Stomach smooth muscle (tissue), 2 donors: Measurements from ENCODE around the gene SLC5A5.
A peak's percentile ranks its signal among the peaks of the same experiment; 100 is the strongest.

Source experiments
- H3K27ac ChIP-seq: one replicate; pipeline ENCODE4 v1.7.0; 2013; ENCODE audit warnings: mild to moderate bottlenecking, low read length, inconsistent platforms
- H3K27me3 ChIP-seq, 2 donors: one replicate each; pipeline ENCODE4 v1.7.0; 2013; ENCODE audit warnings: low read length in 2 of 2; ENCODE audit not compliant: insufficient read depth in 2 of 2, control insufficient read depth in 1 of 2
- H3K36me3 ChIP-seq, 2 donors: one replicate each; pipeline ENCODE4 v1.7.0; 2013; ENCODE audit warnings: low read length in 2 of 2; ENCODE audit not compliant: control insufficient read depth in 2 of 2, insufficient read depth in 2 of 2
- H3K4me1 ChIP-seq: one replicate; pipeline ENCODE4 v1.7.0; 2013; ENCODE audit warnings: low read length; ENCODE audit not compliant: control insufficient read depth, insufficient read depth
- H3K4me3 ChIP-seq, 2 donors: one replicate each; pipeline ENCODE4 v1.7.0; 2013; ENCODE audit warnings: low read length in 2 of 2
- H3K9ac ChIP-seq, 2 donors: one replicate each; pipeline ENCODE4 v1.7.0; 2013; ENCODE audit warnings: low read length in 2 of 2, mild to moderate bottlenecking in 1 of 2
- H3K9me3 ChIP-seq, 2 donors: one replicate each; pipeline ENCODE4 v1.7.0; 2013; ENCODE audit warnings: low read length in 2 of 2; ENCODE audit not compliant: control insufficient read depth in 2 of 2
- donor health status: healthy.
- donor health status: Pancreatic carcinoma.

Gene SLC5A5

DNA sequence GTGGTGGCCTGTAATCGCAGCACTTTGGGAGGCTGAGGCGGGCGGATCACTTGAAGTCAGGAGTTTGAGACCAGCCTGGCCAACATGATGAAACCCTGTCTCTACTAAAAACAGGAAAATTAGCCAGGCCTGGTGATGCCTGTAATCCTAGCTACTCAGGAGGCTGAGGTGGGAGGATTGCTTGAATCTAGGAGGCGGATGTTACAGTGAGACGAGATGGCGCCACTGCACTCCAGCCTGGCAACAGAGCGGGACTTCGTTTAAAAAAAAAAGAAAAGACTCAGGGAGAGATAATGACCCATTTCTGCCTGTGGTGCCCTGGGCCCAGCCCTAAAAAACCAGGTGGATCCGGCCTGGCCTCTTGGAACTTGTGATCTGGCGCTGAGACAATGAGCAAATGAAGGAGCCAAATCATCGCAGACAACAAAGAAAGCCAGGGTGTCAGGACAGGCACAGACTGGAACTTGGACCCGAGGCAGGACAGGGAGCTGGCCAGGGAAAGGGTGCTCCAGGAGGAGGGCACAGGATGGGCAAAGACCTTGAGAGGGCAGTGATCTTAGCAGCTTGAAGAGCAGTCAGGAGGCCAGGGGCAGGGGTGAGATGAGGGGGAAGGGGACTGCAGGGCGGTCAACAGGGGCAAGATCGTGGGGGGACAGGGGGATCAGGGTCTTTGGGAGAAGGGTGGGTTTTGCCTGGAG is 23.0 kb upstream of the SLC5A5 start:
- peak overlapping the region; percentile 31 for H3K27ac ChIP-seq

DNA sequence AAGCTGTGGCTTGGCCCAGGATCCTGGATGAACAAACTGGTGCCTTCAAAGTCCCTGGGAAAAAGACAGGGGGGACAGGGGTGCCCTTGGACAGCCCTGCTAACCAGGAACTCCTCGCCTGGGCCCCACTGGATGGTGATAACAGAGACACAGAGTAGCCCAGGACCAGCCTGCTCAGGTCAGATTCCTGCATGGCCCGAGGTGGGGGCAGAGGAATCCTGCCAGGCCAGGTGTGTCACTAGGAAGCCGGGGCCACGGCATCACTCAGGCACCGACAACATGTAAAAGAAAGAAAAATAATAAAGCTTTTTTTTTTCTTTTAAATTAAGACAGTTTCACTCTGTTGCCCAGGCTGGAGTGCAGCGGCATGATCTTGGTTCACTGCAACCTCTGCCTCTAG is 17.7 kb upstream of the SLC5A5 start:
- Histone ChIP-seq H3K27me3 (no peaks in the 10 kb centered on the region), H3K9ac (no peak overlapping the region), H3K4me1 (peaks cover 4% of the 10 kb centered on the region), H3K27ac (no peak overlapping the region), H3K4me3 (no peak overlapping the region), H3K36me3 (no peaks in the 10 kb centered on the region), H3K9me3 (no peaks in the 10 kb centered on the region)

More for the DNA sequence above, 23.0 kb upstream of the SLC5A5 start:
- H3K36me3 ChIP-seq: no peaks in the 10 kb centered on the region
- no peaks in the 10 kb centered on the region for H3K4me1 ChIP-seq
- no peak overlapping the region for H3K4me3 ChIP-seq
- no peaks in the 10 kb centered on the region for H3K9me3 ChIP-seq
- H3K9ac ChIP-seq: no peak overlapping the region
- H3K27me3 ChIP-seq: peaks cover 3 to 7% of the 10 kb centered on the region in 2 donors

DNA sequence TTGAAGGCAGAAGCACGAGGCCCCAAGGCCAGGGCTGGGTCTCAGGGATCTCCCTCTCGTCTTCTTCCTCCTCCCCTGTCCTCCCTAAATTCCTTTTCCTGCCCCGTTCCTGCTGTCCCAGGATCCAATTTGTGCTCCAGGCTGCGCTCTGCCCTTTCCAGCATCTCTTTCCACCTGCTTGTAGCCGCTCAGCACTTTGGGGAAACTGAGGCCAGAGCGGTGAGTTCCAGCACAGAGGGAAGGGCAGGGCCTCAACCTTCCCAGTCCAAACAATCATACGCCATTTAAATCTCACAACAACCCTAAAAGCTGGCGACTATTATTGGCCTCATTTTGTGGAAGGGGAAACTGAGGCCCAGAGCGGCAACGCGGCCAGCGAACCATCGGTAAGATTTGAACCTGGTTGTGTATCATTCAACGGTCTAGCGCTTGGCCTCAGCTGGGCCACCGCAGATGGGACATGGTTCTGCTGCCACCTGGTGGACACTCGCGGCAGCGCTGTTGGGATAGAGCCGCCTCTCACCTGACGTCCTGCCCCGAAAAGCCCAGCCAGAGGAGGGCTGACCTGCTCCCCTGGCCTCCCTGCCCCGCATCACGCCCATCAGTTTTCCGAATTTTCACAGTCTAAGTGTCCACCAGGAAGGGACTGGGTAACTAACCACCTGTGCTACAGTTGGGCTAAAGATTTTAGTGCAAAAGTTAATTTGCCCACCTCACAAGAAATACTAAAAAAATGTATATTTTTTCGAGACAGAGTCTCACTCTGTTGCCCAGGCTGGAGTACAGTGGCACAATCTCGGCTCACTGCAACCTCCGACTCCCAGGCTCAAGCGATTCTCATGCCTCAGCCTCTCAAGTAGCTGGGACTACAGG is 16.2 kb upstream of the SLC5A5 start:
- H3K9ac ChIP-seq: no peak overlapping the region
- no peaks in the 10 kb centered on the region for H3K9me3 ChIP-seq
- H3K27me3 ChIP-seq: no peaks in the 10 kb centered on the region
- H3K4me3 ChIP-seq: no peak overlapping the region
- no peaks in the 10 kb centered on the region for H3K36me3 ChIP-seq
- no peak overlapping the region for H3K27ac ChIP-seq
- peaks cover 8% of the 10 kb centered on the region for H3K4me1 ChIP-seq

DNA sequence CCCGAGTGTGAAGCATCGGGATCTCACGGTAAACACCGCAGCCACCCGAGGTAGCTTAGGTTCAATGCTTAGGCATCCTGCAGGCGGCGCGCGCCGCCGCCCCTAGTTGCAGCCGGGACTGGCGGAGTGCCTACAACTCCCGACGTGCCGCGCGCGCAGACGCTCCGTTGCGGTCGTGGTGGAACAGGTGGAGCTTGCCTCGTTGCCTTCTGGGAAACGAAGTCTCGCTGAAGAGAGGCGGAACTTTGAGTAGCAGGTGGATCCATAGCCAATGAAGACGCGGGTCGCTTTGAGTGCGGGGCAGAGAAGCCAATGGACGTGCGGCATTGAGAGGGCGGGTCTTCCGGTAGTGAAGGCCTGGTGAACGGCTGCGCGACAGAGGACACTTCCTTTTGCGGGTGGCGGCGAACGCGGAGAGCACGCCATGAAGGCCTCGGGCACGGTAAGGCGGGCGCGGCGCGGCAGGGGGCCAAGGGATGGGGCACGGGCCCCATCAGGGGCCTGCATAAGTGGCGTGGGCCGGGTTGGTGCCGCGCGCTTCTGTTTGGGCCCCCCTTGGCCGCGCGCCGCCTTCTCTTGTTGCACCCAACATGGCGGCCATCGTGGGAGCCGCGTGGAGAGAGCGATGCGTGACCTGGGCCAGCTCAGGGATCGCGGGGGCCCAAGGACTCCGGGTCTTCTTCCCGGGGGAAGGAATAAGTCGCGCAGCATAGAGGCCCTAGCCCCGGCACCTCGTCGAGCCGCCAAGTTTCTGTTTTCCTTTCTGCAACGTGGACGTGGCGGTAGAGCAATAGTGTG is 12.0 kb upstream of the SLC5A5 start, which contains the start of gene RPL18A:
RPL18A (plus strand) TSS at position 378 of the 798 bp plus-strand sequence; CDS start at position 425, 47 bp downstream.
- Histone ChIP-seq H3K4me1 (peaks cover 24% of the 10 kb centered on the region), H3K9me3 (no peaks in the 10 kb centered on the region)

DNA sequence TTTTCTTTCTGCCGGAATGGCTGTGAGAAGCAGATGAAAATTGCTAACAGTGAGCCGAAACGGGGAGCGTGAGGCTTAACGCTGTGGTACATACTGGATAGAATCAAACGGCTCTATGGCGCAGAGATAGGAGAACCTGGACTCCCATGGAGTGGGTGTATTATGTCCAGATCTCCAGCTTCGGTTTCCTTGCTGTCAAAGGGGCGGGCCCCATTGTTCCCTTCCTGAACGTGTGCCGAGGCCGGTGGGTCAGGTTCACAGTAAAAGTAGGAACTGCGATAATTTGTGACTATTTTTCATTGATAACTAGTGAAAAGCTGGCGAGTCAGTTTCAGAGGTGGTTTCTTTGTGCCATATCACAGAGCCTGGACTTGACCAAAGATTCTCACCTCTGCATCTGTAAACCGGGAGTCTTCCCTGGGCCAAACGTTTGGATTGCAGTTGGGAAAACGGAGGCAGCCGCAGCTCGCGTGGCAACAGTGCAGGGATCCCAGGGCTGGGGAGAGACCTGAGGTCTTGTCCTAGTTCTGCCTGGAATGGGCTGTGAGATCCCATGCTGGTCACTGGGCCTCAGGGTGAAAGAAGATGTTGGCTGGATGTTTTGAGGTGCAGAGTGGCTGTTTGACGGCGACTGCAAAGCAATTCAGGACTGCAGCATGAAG is 11.3 kb upstream of the SLC5A5 start:
- Histone ChIP-seq H3K27ac (peak overlapping the region; percentile 77), H3K9ac (peak overlapping the region; percentile 94 to 100), H3K9me3 (no peaks in the 10 kb centered on the region), H3K27me3 (no peaks in the 10 kb centered on the region), H3K36me3 (peaks cover 29 to 32% of the 10 kb centered on the region in 2 donors), H3K4me1 (peaks cover 21% of the 10 kb centered on the region), H3K4me3 (peak overlapping the region; percentile 100)

More for the DNA sequence above, 12.0 kb upstream of the SLC5A5 start, which contains the start of gene RPL18A:
- peak within 1 kb of the TSS; percentile 94 to 100 for H3K9ac ChIP-seq
- peaks cover 28 to 29% of the 10 kb centered on the region in 2 donors for H3K36me3 ChIP-seq
- H3K4me3 ChIP-seq: peak within 1 kb of the TSS; percentile 100
- peak within 1 kb of the TSS; percentile 77 for H3K27ac ChIP-seq
- no peaks in the 10 kb centered on the region for H3K27me3 ChIP-seq

DNA sequence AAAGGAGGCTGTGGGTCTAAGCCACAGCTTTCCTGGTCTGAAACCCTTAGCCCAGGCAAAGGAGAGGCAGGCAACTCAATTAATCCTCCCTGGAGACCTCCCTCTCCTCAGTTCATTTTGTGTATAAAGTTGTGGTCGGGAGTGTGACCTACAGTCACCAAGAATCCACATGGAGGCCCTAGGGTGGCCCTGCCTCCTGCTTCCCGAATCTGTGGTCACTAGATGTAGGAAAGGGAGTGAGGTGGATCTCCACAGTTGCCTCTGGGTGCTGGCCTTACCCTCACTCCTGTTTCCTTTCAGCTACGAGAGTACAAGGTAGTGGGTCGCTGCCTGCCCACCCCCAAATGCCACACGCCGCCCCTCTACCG is 10.8 kb upstream of the SLC5A5 start:
- Histone ChIP-seq H3K27me3 (no peaks in the 10 kb centered on the region), H3K9ac (peak overlapping the region; percentile 94 to 100), H3K9me3 (no peaks in the 10 kb centered on the region), H3K4me1 (peaks cover 20% of the 10 kb centered on the region), H3K27ac (peak overlapping the region; percentile 77), H3K4me3 (peak overlapping the region; percentile 100), H3K36me3 (peaks cover 33 to 36% of the 10 kb centered on the region in 2 donors)

DNA sequence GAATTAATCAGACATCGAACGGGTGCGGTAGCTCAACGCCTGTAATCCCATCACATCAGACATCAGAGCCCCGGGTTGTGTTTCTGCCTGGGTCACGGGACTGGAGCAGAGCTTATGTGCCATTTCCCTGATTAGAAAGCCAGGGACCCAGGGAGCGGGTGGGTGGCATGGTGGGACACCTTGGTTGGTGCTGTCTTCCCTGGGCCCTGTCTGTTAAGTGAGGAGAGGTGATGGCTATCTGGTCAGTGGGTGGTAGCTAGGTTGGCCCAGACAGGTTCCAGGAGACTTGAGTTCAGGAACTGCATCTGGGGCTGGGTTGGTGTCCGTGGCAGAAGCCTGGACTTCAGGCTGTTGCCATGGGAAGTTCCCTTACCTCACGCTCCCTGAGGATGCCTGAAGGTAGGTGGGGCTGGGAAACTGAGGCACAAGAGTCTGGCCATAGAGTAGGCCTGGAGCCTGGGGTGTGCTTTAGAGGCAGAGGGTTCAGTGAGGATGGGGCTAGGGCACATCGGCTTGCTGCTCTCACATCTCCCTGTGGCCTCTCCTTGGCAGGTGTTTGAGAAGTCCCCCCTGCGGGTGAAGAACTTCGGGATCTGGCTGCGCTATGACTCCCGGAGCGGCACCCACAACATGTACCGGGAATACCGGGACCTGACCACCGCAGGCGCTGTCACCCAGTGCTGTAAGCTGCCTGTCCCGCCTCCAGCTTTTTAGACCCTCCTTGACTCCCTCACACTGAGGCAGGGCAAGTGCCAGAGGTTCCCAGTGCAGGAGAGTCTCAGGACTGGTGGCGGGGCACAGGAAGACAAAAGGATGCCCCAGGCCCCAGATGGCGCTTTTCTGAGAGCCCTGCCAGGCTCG is 10.0 kb upstream of the SLC5A5 start:
- Histone ChIP-seq H3K27me3 (no peaks in the 10 kb centered on the region), H3K9ac (peak overlapping the region; percentile 47 to 100), H3K36me3 (peaks cover 33 to 40% of the 10 kb centered on the region in 2 donors), H3K4me3 (peak overlapping the region in 1 of 2 donors; percentile 100), H3K9me3 (no peaks in the 10 kb centered on the region), H3K4me1 (peaks cover 20% of the 10 kb centered on the region), H3K27ac (no peak overlapping the region)

DNA sequence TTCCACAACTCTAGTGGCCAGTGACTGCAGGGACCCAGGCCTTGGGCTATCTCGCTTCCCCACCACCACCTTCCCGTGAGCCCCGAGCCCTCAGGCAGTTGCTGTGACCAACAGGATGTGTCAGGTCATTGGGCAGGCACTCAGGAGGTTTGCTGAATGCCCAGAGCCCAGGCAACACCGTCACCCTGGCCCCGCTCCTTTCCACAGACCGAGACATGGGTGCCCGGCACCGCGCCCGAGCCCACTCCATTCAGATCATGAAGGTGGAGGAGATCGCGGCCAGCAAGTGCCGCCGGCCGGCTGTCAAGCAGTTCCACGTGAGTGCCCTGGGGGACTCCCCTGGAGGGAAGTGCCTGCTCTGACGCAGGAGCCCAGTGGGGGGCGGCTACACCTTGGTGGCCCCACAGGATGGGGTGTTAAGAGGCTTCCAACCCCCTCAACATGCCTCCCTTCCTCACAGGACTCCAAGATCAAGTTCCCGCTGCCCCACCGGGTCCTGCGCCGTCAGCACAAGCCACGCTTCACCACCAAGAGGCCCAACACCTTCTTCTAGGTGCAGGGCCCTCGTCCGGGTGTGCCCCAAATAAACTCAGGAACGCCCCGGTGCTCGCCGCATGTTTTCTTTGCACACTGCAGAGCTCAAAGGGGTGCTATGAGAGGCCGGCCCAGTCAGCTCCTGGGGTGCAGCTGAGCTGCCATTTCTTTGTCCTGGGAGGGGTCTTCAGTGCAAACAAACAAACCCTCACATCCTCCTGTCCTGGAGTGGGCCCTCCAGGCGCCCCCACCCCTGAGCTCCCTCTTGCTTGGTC is 8.8 kb upstream of the SLC5A5 start:
- Histone ChIP-seq H3K4me1 (peaks cover 20% of the 10 kb centered on the region), H3K27me3 (no peaks in the 10 kb centered on the region), H3K36me3 (peaks cover 33 to 40% of the 10 kb centered on the region in 2 donors), H3K9me3 (no peaks in the 10 kb centered on the region), H3K4me3 (no peak overlapping the region), H3K9ac (no peak overlapping the region), H3K27ac (no peak overlapping the region)
